Measurements from ENCODE around the gene CCNYL1.

DNA sequence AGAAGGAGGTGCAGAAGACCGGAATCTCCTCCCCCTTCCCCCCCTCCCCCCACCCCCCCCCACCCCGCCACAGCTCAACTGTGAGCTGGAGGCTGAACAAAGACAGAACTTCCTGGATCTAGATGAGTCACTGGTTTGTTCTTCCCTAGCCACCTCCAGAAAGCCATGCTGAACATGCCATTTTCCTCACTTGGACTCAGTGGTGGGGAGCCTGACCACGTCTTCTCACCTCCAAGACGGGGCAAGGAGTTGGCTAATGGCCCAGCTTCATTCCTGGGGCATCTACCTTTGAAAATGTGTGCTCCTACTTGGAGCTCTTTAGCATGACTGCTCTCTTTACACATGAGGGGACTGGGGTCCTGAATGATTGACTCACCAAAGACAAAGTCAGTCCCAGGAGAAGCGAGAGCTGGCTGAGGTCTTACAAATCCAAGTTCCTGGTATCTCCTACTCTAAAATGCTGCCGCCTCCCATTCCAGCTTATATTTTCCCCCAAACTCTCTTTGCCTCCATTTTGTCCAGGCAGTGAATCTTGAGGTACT is 80.9 kb downstream of the CCNYL1 start:
- TF ChIP-seq CTCF (IDR thresholded peaks at IDR 0.05) (no peak), POLR2A (IDR thresholded peaks at IDR 0.05) (no peak)

Measured in adrenal gland (tissue), 5 donors.